Measurements from ENCODE around the gene TMEM271.

DNA sequence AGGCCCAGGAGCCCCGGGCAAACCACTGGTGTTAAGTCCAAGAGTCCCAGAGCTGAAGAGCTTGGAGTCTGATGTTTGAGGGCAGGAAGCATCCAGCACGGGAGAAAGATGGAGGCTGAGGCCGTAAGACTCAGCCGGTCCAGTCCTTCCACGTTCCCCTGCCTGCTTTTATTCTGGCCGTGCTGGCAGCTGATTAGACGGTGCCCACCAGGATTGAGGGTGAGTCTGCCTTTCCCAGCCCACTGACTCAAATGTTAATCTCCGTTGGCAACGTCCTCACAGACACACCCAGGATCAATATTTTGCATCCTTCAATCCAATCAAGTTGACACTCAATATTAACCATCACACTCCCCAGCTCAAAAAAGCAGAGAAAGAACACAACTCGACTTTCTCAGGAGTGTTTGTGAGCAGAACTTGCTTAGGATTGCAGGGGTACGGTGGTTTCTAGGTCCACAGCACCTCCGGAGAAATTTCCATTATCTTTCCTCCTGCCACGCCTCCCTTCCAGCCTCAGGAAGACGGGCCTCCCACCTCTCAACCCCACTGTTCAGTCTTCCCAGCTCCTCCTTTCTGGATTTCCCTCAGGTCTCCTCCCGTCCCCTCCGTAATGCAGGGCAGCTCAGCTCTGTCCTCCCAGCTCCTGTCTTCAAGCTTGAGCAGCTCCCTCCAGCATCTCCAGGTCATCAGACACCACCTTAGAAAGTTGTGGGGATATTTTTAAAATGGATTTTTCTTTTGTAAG, 13.3 kb upstream of the TMEM271 start:
- TF ChIP-seq EZH2 (IDR thresholded peaks at IDR 0.05; ENCODE audit: borderline replicate concordance, low read depth, low read length, severe bottlenecking) = no peak
- TF ChIP-seq POLR2A (IDR thresholded peaks at IDR 0.05; ENCODE audit: low read depth, low read length) = no peak
- TF ChIP-seq, protein P1, sequence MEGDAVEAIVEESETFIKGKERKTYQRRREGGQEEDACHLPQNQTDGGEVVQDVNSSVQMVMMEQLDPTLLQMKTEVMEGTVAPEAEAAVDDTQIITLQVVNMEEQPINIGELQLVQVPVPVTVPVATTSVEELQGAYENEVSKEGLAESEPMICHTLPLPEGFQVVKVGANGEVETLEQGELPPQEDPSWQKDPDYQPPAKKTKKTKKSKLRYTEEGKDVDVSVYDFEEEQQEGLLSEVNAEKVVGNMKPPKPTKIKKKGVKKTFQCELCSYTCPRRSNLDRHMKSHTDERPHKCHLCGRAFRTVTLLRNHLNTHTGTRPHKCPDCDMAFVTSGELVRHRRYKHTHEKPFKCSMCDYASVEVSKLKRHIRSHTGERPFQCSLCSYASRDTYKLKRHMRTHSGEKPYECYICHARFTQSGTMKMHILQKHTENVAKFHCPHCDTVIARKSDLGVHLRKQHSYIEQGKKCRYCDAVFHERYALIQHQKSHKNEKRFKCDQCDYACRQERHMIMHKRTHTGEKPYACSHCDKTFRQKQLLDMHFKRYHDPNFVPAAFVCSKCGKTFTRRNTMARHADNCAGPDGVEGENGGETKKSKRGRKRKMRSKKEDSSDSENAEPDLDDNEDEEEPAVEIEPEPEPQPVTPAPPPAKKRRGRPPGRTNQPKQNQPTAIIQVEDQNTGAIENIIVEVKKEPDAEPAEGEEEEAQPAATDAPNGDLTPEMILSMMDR (IDR thresholded peaks at IDR 0.05; ENCODE audit: extremely low read depth in 1 of 2, insufficient read depth in 1 of 2, low read depth in 1 of 2, low read length in 2 of 2) = no peak

All from endothelial cell of umbilical vein (primary cell).